ENCODE results near the gene KCNQ5. TPM values are rescaled to one million over a fixed set of nuclear protein-coding genes. Genes with fewer than 3 reads are reported as not detected.

The KCNQ5 gene
- total RNA-seq, 1 experiment from 2014 or later, result 2.1 TPM

DNA sequence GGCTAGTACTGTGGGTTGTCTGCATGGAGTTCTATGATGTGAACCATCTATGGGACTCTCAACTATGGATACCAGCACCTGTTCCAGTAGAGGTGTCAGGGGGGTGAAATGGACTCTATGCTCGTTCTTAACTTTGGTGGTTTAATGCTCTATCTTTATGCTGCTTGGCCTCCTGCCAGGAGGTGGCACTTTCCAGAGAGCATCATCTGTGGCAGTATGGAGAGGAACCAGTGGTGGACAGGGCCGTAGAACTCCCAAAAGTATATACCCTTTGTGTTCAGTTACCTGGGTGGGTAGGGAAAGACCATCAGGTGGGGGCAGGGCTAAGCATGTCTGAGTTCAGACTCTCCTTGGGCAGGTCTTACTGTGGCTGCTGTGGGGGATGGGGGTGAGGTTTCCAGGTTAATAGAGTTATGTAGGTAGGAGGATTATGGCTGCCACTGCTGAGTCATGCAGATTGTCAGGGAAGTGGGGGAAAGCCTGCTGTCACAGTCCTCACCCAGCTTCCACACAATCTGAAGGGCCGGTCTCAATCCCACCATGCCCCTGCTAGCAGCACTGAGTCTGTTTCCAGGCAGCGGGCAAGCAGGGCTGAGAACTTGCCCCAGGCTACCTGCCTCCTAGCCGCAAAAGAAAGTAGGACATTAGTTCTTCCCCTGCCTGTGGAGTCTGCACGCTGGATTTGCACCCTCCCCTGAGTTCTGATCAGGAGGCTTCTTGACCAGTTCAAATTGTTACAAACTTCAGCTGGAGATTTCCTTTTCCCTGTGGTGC, 284.0 kb downstream of the KCNQ5 start:
- DNase-seq (ENCODE audit: low spot score), result no peak

DNA sequence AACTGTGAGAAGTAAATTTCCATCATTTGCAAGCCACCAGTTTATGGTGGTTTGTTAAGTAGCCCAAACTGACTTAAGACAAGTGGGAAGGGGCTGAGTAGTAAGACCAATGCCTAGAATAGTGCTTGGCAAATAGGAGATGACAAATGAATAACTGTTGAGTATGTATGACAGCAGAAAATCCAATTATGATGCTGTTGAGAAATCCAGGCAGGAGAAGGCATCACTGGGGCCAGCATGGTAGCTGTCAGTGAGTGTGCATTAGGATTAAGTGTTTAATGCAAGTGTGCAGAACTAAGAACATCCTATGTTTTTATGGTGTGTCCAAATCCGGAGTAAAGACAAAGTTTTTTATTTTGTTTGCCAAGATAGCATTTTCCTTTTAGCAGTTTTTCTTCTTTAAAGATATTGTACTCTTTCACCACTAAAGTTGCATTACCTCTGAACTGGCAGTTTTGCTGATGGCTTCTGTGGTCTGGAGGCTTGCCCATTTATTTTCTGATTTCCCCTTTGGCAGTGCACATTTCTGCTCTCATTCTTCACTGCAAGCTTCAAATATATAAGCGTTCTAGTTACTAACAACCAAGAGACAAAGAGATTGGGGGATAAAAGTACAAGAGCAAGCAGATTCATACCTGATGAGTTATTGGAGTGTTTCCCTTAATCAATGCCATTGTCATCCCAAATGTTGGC, 289.7 kb downstream of the KCNQ5 start:
- no peak for DNase-seq (ENCODE audit: low spot score)

- DNase-seq (ENCODE audit: low spot score), result no peak
These were observed 291.9 kb downstream of the KCNQ5 start for GRCh38 chr6:72913797-72914196.

DNA sequence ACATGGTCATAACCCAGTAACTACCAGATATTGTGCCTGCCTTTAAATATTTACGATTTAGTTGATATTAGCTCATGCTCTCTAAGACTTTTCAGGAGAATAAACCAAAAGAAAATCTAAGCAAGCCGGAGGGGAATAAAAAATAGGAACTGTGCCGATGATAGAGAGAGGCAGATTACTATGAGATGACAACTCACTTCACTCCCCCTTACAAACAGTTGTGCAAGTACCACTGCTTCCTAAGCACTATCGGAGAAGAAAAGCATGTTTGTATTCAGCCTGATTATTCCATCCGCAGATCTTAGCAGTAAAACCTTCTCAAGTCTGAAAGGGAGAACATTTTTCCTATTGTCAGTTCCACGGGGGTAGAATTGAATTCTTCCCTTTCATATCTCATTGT, 294.4 kb downstream of the KCNQ5 start:
- DNase-seq (ENCODE audit: low spot score), result no peak

- no peak for DNase-seq (ENCODE audit: low spot score)
These were observed 295.0 kb downstream of the KCNQ5 start for GRCh38 chr6:72916906-72917305.

DNA sequence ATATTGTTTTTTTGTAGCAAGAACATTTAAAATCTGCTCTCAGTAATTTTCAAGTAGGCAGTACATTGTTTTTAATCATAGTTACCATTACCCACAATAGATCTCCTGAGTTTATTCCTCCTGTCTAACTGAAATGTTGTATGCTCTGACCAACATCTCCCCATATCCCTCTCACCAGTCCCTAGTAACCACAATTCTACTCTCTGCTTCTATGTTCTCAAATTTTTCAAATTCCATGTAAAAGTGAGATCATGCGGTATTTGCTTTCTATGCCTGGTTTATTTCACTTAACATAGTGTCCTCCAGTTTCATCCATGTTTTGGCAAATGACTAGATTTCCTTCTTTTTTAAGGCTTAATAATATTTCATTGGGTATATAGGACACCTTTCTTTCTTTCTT, 300.5 kb downstream of the KCNQ5 start:
- no peak for DNase-seq (ENCODE audit: low spot score)

DNA sequence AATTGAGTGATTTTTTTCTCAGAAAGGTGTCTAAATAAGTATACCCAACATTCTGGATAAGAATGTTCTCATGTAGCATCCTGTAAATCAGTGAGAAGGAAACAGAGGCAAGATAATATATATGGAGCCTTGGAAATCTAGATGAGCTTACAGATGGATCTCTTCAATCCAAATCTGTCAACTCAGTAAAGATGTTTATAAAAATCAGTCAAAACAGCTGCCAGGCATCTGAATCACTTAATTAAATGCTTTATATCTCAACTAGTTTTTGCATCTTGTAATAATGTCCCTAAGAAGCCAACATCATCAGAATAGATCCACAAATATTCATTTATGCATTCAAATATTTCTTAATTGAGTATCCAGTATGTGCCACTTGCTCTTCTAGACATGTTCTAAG, 303.3 kb downstream of the KCNQ5 start:
- DNase-seq (ENCODE audit: low spot score), result no peak

DNA sequence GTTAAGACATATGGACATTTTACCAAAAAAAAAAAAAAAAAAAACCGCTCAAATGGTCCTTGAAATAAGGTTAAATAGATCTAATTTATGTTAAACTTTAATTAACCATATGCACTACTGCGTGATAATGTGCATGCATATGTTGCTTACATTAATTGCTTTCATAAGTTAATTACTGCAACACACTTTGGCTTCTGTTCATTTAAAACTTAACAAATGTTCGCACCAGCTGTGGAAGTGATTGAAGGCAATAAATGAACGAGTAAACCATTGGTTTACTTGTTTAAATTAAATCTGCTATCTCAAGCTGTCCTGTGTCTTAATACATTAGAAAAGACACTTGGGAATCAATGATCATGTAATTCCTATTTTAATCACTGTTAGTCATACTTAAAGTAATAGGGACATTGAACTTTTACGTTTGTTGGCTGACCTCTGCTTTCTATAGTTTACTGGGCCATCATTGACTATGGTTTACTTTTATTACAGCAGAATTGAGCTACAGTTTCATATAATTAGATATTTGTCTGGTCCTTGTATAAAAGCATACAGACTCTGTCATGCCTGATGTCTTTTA, 308.8 kb downstream of the KCNQ5 start:
- no peak for DNase-seq (ENCODE audit: low spot score)

GRCh38 chr6:72931325-72931887, 309.5 kb downstream of the KCNQ5 start:
- no peak for DNase-seq (ENCODE audit: low spot score)

DNA sequence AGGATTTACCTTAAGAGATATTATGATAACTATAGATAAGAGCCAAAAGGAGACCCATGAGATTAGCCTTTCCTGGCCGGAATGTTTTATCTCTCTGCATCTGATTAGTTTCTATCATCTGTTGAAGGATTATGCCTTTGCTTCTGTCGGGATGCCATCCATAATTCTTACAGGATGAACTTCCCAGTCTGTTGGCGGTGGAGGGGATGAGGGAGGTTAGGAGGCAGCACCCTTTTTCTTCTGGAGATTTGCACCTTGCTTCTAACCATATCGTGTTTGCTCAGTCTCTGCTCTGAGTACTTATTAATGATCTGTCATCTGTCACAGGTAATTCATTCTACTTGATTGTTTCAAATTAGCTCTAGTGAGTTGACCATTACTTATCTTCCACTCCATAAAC, 311.4 kb downstream of the KCNQ5 start:
- no peak for DNase-seq (ENCODE audit: low spot score)

DNA sequence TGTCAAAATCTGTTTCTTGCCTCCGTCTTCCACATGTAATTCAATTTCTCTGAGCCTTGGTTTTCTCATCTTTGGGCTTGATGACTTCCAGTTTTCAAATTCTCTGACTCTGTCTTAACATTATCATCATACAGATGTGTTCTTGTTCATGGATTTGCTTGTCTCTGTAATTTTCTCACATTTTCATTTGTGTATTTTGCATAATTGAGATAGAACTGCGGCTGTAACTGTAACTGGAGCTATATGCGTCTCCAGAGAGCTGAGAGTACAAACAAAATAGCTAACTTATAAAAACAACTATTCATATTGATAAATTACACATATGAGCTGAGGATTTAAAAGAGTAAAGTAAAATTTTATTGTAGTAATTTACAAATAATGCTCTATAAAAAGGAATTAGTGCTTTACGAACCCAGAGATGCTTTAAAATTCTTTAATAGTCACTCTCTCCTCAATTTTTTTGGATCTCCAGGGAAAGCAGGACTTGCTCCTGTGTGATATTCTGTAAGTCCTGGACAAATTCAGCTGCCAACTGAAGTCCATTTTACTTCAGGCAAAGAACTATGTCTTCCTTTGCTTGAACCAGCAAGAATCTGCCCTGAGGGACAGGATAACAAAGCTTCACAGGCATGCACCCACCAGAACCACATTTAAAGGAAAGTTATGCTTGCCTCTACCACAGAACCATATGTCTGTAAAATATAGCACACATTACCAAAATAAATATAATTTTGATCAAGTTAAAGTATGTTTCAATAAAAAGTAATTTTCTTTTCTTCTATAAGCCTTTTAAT, 315.1 kb downstream of the KCNQ5 start:
- no peak for DNase-seq (ENCODE audit: low spot score)

DNA sequence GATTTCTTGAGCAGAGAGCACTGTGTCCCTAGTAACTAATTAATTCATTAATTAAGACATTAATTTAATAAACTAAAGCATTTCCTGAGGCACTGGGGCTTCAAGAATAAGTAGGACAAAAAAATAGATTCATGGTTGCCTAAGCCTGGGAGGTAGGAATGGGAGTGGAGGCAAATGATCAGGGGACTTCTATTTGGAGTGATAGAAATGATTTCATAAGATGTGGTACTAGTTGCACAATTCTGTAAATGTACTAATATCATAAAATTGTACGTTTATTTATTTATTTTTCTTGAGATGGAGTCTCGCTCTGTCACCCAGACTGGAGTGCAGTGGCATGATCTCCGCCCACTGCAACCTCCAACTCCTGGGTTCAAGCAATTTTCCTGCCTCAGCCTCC, 316.2 kb downstream of the KCNQ5 start:
- DNase-seq (ENCODE audit: low spot score), result no peak

DNA sequence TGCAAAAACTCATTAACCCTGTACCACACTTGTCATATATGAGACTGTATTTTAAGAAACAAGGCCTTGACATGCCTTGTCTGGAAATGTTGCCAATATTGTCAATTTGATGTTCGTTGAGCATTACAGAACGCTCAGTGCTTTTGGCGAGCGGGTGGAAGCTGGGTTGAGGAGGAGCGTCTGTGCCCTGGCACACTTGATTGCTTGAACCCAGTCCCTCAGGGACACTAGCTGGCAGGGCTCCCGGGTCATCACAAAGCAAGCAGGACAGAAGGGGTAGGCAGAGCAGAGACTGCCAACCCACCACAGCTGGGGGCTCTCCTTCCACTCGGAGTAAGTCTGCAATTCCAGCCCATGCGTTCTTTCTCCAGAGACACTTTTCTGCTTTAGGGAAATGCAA, 317.1 kb downstream of the KCNQ5 start:
- no peak for DNase-seq (ENCODE audit: low spot score)

GRCh38 chr6:72940265-72940664, 318.4 kb downstream of the KCNQ5 start:
- DNase-seq (ENCODE audit: low spot score), result no peak

DNA sequence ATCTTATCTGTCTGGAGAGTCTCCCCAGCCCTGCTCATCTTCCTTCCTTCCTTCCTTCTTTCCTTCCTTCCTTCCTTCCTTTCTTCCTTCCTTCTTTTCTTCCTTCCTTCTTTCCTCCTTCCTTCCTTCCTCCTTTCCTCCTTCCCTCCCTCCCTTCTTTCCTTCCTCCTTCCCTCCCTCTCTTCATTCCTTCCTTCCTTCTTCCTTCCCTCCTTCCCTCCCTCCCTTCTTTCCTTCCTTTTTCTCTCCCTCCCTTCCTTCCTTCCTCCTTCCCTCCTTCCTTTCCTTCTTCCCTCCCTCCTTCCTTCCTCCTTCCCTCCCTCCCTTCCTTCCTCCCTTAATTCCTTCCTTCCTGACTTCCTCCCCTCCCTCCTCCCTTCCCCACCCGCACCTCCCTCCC, 319.4 kb downstream of the KCNQ5 start:
- no peak for DNase-seq (ENCODE audit: low spot score)

DNA sequence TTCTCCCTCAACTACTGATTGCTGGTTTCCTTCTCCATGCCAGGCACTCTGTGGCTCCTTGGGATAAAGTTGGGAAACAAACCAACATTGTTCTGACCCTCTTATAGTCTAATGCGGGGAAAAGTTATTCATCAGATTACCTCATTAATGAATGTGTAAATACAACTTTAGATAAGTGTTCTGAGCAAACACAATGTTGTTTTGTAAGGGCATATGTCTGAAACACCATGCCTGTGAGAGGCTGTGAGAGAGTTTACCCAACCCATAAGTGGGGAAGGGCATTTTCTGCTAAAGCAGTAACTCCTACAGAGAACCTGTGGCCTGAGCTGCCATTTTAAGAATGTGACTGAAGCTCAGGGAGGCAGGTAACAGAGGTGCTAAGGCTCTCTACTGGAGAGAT, 319.9 kb downstream of the KCNQ5 start:
- peak; percentile 42 for DNase-seq (ENCODE audit: low spot score)

DNA sequence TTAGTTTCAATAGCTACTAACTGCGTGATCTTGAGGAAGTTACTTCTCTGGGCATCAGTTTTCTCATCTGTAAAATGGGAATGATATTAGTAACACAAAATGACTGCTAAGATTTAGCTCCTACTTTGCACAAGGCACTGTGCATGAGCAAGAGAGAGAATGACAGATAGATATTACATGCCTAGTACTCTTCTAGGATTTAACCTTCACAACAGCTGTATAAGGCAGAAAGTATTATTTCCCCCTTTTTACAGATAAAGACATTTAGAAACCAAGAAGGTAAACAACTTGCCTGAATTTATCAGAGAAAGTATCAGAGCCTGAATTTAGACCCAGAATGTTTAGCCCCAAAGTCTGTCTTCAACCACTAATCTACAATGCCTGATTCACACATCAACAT, 321.8 kb downstream of the KCNQ5 start:
- DNase-seq (ENCODE audit: low spot score), result no peak

DNA sequence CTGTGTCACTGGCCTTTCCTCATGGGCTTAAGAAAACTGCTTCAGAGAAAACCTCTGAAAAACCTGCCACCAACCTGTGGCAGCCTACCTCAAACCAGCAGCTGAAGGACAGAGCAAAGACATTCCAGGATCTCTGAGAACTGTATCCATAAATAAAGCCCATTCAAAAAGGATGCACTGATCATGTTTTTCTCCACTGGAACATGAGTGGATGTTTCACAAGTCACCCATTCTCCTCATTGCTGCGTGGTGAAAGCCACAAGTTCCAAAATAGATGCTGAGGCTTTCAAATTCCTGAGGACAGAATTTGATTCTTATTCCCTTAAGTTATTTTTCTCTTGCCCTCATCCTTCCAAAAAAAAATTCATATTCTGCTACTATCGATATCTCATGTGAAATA, 322.8 kb downstream of the KCNQ5 start:
- no peak for DNase-seq (ENCODE audit: low spot score)

GRCh38 chr6:72946774-72947173, 324.9 kb downstream of the KCNQ5 start:
- no peak for DNase-seq (ENCODE audit: low spot score)

DNA sequence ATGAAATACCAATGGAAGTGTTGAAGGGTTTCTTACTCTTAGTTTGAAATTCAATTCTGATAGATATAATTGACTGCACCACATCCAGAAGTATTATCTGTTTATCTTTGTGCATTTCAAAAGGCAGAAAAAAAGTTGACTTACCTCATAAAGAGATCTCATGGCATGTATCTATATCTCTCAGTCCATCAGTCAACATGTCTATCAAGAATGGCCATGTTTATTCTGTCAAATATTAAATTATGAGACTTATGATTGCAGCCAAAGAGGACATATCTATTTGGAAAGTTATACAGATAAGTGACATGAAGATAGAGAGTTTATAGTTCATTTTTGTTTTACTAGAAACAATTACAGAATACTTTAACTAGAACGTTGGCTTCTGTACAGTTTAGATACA, 325.7 kb downstream of the KCNQ5 start:
- no peak for DNase-seq (ENCODE audit: low spot score)

DNA sequence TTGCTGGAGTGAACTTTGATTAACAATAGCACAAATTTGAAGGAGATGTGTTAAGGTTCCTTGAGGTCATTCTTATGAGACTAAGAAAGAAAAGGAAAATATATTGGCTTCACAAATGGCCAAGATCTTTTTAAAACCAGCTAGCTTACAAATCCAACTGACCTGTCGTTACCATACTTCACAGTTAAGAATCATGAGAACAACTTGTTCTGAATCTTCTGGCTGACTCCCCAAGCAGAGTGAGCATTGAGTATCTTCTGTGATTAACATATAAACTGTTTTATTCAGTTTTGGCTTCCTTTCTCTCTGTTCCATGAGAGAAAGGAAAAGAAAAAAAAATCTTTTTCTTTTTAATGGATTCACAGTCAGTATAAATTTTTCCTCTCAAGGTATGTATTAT, 326.3 kb downstream of the KCNQ5 start:
- no peak for DNase-seq (ENCODE audit: low spot score)
